ENCODE measurements around the gene OTOG. TPM values are rescaled to one million over a fixed set of nuclear protein-coding genes. Genes with fewer than 3 reads are reported as not detected.

Gene OTOG
- polyA plus RNA-seq, 1 experiment, result not detected

GRCh38 chr11:17533341-17533740 lies 13.7 kb upstream of the OTOG start:
- ChIA-PET POLR2A (no interaction called here), CTCF (no interaction called here)
- no peak for TF ChIP-seq CTCF (IDR thresholded peaks at IDR 0.05; ENCODE audit: insufficient read depth, low read depth, low read length)
- Histone ChIP-seq H3K4me3 (ENCODE audit: low read depth, low read length) (no peak overlapping the region), H3K27me3 (ENCODE audit: control insufficient read depth, insufficient read depth, low read length) (peaks cover 10% of the 10 kb centered on the region), H3K36me3 (ENCODE audit: control insufficient read depth, insufficient read depth, low read length) (no peaks in the 10 kb centered on the region)
- no peak for DNase-seq (ENCODE audit: low read depth)

GRCh38 chr11:17533778-17534415 lies 13.2 kb upstream of the OTOG start:
- no peaks in the 10 kb centered on the region for H3K36me3 ChIP-seq (ENCODE audit: control insufficient read depth, insufficient read depth, low read length)
- POLR2A ChIA-PET, result no interaction called here
- no peak overlapping the region for H3K4me3 ChIP-seq (ENCODE audit: low read depth, low read length)
- CTCF ChIA-PET, result no interaction called here
- TF ChIP-seq CTCF (IDR thresholded peaks at IDR 0.05; ENCODE audit: insufficient read depth, low read depth, low read length), result no peak
- no peak for DNase-seq (ENCODE audit: low read depth)
- H3K27me3 ChIP-seq (ENCODE audit: control insufficient read depth, insufficient read depth, low read length), result peaks cover 10% of the 10 kb centered on the region

DNA sequence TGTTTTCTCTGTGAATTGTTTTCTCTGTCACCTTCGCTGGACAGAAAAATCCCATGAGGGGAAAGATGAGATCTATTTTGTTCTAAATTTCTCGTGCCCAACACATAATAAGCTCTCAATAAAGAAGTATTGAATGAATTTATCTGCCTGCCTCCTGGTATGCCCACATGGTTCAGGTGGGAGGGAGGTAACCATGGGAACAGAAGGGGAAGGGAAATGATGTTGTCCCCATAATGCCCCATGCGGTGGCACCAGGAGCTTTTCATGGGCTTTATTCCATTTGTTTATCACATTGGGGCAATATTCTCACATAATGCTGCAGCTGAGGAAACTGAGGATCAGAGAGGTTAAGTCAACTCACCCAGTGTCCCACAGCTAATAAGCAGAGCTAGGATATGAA lies 11.6 kb upstream of the OTOG start:
- POLR2A ChIA-PET, result no interaction called here
- no peaks in the 10 kb centered on the region for H3K36me3 ChIP-seq (ENCODE audit: control insufficient read depth, insufficient read depth, low read length)
- no peak for TF ChIP-seq CTCF (IDR thresholded peaks at IDR 0.05; ENCODE audit: insufficient read depth, low read depth, low read length)
- CTCF ChIA-PET, result no interaction called here
- no peak overlapping the region for H3K4me3 ChIP-seq (ENCODE audit: low read depth, low read length)
- DNase-seq (ENCODE audit: low read depth), result no peak
- peaks cover 4% of the 10 kb centered on the region for H3K27me3 ChIP-seq (ENCODE audit: control insufficient read depth, insufficient read depth, low read length)

DNA sequence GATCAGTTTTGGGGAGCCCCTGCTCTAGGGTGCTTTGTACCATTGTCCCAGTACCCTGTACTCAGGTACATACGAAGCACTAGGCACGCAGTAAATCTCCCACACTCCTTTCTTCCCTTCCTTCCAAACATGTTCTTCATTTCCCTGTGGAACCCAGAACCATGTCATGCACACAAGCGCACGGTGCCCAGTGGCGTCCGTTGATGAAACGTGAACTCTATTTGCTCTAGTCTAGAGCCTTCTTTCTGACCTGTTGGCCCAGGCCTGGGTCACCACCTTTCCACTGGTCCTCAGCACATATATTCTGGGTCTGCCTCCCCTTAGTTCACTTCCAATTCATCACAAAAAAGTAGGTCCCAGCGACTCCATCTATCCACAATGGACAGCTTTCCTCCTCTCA lies 9.8 kb upstream of the OTOG start:
- TF ChIP-seq CTCF (IDR thresholded peaks at IDR 0.05; ENCODE audit: insufficient read depth, low read depth, low read length), result no peak
- CTCF ChIA-PET, result no interaction called here

DNA sequence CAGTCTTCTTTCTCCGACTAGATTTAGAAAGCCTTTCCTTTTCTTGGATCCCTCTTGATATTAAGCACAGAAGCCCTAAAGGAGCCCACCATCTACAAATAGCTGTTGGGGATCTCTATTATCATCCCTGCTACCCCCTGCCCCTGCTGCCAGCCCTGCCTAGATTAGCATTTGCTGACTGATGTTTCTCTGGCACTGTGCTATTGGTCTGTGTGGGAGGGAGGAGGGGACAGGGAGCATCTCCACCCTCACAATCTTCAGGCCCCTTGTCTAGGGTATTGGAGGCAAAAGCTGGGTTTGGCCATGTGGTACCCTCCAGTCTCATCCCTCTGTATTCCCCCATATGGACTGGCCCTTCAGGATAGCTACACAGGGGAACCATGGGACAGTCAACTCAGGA lies 9.0 kb upstream of the OTOG start:
- Histone ChIP-seq H3K36me3 (ENCODE audit: control insufficient read depth, insufficient read depth, low read length) (no peaks in the 10 kb centered on the region), H3K27me3 (ENCODE audit: control insufficient read depth, insufficient read depth, low read length) (peaks cover 9% of the 10 kb centered on the region), H3K4me3 (ENCODE audit: low read depth, low read length) (no peak overlapping the region)
- ChIA-PET POLR2A (no interaction called here), CTCF (interaction anchor here (0.6 kb wide), 1 partner anchor 154 kb away, joined by 4 read pairs; no protein-coding TSS in a partner anchor)
- TF ChIP-seq CTCF (IDR thresholded peaks at IDR 0.05; ENCODE audit: insufficient read depth, low read depth, low read length), result no peak
- DNase-seq (ENCODE audit: low read depth), result no peak

More for the DNA sequence above, 9.8 kb upstream of the OTOG start:
- H3K36me3 ChIP-seq (ENCODE audit: control insufficient read depth, insufficient read depth, low read length), result no peaks in the 10 kb centered on the region
- DNase-seq (ENCODE audit: low read depth), result no peak
- POLR2A ChIA-PET, result no interaction called here
- H3K27me3 ChIP-seq (ENCODE audit: control insufficient read depth, insufficient read depth, low read length), result peaks cover 5% of the 10 kb centered on the region
- no peak overlapping the region for H3K4me3 ChIP-seq (ENCODE audit: low read depth, low read length)
